Transverse colon (tissue), 4 donors: ENCODE results near the gene SLC5A2. TPM values are rescaled to one million over a fixed set of nuclear protein-coding genes. Genes with fewer than 3 reads are reported as not detected.
"Not testable (repeated sequence)": the region's sequence is repeated elsewhere in the genome, so short reads cannot be mapped to it uniquely, and the experiment has no call there.

ENCODE experiments used
- DNase-seq: peaks from one replicate; pipeline ENCODE4 v3.0.0-alpha.2; 2019
- H3K27ac ChIP-seq, 4 donors: fragments of 200-600 bp; sonication (generic); 2 replicates each; pipeline ENCODE4 v1.5.1; 2016 to 2018; ENCODE audit warnings: inconsistent platforms in 4 of 4
- H3K27me3 ChIP-seq: fragments of 200-600 bp; sonication (generic); 2 replicates; pipeline ENCODE4 v1.5.1; 2017; ENCODE audit warnings: inconsistent platforms
- H3K36me3 ChIP-seq, 4 donors: fragments of 200-600 bp; sonication (generic); 2 replicates each; pipeline ENCODE4 v1.5.1; 2017 to 2019; ENCODE audit warnings: inconsistent platforms in 4 of 4
- H3K4me1 ChIP-seq, 4 donors: fragments of 200-600 bp; sonication (generic); 2 replicates each; pipeline ENCODE4 v1.5.1; 2017 to 2020; ENCODE audit warnings: inconsistent platforms in 4 of 4
- H3K4me3 ChIP-seq, 4 donors: fragments of 200-600 bp; sonication (generic); 1 replicate in 1 of 4; 2 replicates in 3 of 4; pipeline versions ENCODE4 v1.5.1 to v1.6.1; 2017 to 2019; ENCODE audit warnings: inconsistent platforms in 4 of 4
- H3K9me3 ChIP-seq, 2 donors: fragments of 200-600 bp; sonication (generic); 2 replicates each; pipeline ENCODE4 v1.5.1; 2017 to 2019; ENCODE audit warnings: inconsistent platforms in 2 of 2
- EP300 ChIP-seq: sonication (generic); formaldehyde crosslinking; IDR thresholded peaks from one replicate; pipeline ENCODE4 v1.6.1; 2017; ENCODE audit warnings: antibody characterized with exemption, low read depth
- POLR2A ChIP-seq: fragments of 450-650 bp; IDR thresholded peaks from one replicate; pipeline ENCODE4 v1.6.1; 2016; ENCODE audit warnings: antibody characterized with exemption, mild to moderate bottlenecking, moderate library complexity
- POLR2AphosphoS5 ChIP-seq, 3 donors: sonication (generic); formaldehyde crosslinking; IDR thresholded peaks; one replicate each; pipeline ENCODE4 v1.6.1; 2016; ENCODE audit warnings: antibody characterized with exemption in 3 of 3
- WGBS, 2 donors: methylation state at CpG; one replicate each; pipeline ENCODE4 v1.1.5; 2018; ENCODE audit warnings: low coverage in 1 of 2; 5-methylcytosine and 5-hydroxymethylcytosine counted together
- in situ Hi-C, 4 donors: fragments of 200-750 bp; cut with MboI; loops; one replicate each; pipeline versions ENCODE4 v1.15.0 to v1.15.1; 2017; ENCODE audit warnings: low sequenced_read_pairs in 3 of 4, low pct_ligation_motif_present in 1 of 4, low pct_unique_long_range_greater_than_20kb in 1 of 4
- intact Hi-C: fragments of 100-400 bp; cut with DNase I; formaldehyde crosslinking; loops from one replicate; pipeline ENCODE4 v1.15.1; 2023; ENCODE audit warnings: low total_unique reads
- total RNA-seq, 4 donors: library from RNA; depleted of rRNA; stranded (reverse); fragments of >200 nt; gene quantifications; one replicate each; pipeline ENCODE4 v1.1.0, GENCODE V29; 2016
- TF ChIP-seq, protein P1 (sequence below), 5 experiments: fragments of 200-600 bp in 3 of 5; fragments of 450-650 bp in 2 of 5; sonication (generic) in 3 of 5; IDR thresholded peaks; 1 replicate in 2 of 5; 2 replicates in 3 of 5; pipeline ENCODE4 v1.5.1; 2016 to 2017; ENCODE audit warnings: antibody characterized with exemption in 5 of 5, inconsistent platforms in 3 of 5, mild to moderate bottlenecking in 2 of 5, moderate library complexity in 1 of 5

Gene SLC5A2
- total RNA-seq, 4 donors from 2014 or later = not detected

DNA sequence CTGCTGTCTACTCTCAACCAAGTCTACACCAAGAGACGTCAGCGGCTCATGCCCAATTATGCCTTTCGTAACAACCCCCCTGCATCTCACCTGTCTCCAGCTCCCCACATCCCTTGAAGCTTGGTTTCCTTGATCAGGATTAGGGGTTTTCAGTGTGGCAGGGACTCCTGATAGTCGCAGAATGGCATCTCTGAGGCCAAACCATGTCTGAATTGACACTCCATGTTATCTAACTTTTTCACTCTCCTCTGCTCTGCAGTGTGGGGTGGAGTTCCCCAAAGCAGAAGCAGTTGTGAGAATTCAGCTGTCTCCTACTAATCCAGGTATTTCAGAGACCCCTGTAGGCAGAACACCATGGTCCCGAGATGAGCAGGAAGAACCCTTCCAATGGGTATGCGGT lies 39.1 kb downstream of the SLC5A2 start:
- no peak overlapping the region for H3K27ac ChIP-seq
- no peaks in the 10 kb centered on the region for H3K27me3 ChIP-seq
- H3K4me1 ChIP-seq = no peaks in the 10 kb centered on the region
- TF ChIP-seq, protein P1, sequence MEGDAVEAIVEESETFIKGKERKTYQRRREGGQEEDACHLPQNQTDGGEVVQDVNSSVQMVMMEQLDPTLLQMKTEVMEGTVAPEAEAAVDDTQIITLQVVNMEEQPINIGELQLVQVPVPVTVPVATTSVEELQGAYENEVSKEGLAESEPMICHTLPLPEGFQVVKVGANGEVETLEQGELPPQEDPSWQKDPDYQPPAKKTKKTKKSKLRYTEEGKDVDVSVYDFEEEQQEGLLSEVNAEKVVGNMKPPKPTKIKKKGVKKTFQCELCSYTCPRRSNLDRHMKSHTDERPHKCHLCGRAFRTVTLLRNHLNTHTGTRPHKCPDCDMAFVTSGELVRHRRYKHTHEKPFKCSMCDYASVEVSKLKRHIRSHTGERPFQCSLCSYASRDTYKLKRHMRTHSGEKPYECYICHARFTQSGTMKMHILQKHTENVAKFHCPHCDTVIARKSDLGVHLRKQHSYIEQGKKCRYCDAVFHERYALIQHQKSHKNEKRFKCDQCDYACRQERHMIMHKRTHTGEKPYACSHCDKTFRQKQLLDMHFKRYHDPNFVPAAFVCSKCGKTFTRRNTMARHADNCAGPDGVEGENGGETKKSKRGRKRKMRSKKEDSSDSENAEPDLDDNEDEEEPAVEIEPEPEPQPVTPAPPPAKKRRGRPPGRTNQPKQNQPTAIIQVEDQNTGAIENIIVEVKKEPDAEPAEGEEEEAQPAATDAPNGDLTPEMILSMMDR (IDR thresholded peaks at IDR 0.05) = no peak
- no peak for TF ChIP-seq POLR2AphosphoS5 (IDR thresholded peaks at IDR 0.05)
- no peak for TF ChIP-seq POLR2A
- TF ChIP-seq EP300 = no peak
- in situ Hi-C loops = no loop called here
- no peaks in the 10 kb centered on the region for H3K36me3 ChIP-seq
- no peaks in the 10 kb centered on the region for H3K9me3 ChIP-seq
- H3K4me3 ChIP-seq = no peak overlapping the region
- intact Hi-C loops = no loop called here
- 93% methylated on average over 6 of the region's 6 CpGs; no CpG with 5 or more reads in 1 of the 2 donors for WGBS, 2 donors
- no peak for DNase-seq

DNA sequence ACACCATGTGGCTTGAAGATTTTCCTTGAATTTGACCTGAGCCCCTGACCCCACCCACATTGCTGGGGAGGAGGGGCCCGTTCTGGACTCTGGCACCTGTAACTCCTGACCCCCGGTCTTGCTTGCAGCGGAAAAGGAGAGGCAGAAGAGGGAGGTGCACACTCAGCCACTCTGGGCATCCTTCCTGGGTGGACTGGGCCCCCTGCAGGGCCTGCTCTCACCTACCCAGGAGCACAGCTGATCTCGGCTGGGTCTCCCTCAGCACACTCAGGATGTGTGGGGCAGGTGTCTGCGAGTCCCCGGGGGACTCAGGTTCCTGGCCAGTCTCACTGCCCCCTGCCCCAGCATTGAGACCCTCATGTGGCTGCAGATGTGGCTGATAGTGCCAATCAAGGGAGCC lies 40.8 kb downstream of the SLC5A2 start:
- H3K9me3 ChIP-seq, DNase-seq, H3K4me3 ChIP-seq, intact Hi-C loops, H3K27ac ChIP-seq, H3K36me3 ChIP-seq, in situ Hi-C loops, H3K4me1 ChIP-seq: not testable (repeated sequence)
- peaks cover 16% of the 10 kb centered on the region for H3K27me3 ChIP-seq
- 87% methylated on average over 3 of the region's 6 CpGs; no CpG with 5 or more reads in 1 of the 2 donors for WGBS, 2 donors

DNA sequence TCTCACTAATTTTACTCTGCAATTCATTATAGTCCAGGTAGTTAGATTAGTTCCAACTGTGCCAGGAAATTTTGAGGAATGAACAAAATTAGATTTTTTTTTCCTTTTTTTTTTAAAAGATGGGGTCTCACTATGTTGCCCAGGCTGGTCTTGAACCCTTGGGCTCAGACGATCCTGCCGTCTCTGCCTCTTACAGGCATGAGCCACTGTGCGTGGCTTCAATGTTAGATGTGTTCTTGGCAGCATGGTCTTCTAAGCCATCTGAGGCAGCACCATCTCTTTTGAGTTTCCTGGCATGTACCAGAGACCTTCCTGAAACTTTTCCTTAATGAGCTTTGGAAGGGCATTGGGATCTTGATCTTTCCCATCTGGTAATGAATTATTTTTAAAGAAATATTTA lies 42.2 kb downstream of the SLC5A2 start:
- TF ChIP-seq EP300 (no peak), POLR2A (no peak)
- no peaks in the 10 kb centered on the region for H3K9me3 ChIP-seq
- H3K27ac ChIP-seq = no peak overlapping the region
- 88 to 92% methylated on average over 3 of the region's 3 CpGs for WGBS, 2 donors
- in situ Hi-C loops (no loop called here), intact Hi-C loops (no loop called here)
- H3K4me1 ChIP-seq = peaks cover 0 to 3% (median 0%) of the 10 kb centered on the region in 4 donors
- peaks cover 30% of the 10 kb centered on the region for H3K27me3 ChIP-seq
- DNase-seq = no peak
- H3K36me3 ChIP-seq = no peaks in the 10 kb centered on the region
- H3K4me3 ChIP-seq = no peak overlapping the region

DNA sequence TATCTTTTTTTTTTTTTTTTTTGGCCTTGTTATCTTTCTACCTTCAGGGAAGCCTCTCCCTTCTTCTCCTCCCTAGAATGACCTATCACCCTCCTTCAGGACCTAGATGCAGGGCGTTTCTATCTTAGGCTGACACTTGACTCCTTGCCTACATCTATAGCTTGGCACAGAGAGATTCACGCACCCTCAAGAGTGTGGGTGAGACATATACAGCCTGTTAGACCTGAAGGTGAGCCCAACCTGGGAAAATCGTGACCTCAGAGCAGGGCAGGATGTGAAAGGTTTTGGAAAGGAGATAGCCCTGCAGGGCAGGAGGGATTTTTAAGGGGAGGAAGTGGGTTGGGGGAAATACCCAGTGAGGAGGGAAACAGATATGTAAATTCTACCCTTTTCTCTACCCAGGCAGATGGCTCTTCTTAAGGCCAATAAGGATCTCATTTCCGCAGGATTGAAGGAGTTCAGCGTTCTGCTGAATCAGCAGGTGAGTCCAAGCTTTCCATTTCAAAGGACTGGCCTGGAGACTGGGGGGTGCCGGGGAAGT lies 44.9 kb downstream of the SLC5A2 start, which contains the start of gene AHSP:
AHSP (plus strand) TSS at position 167 of the 541 bp plus-strand sequence; CDS start at position 407, 240 bp downstream.
- no peaks in the 10 kb centered on the region for H3K36me3 ChIP-seq
- DNase-seq = no peak
- in situ Hi-C loops = no loop called here
- no peak within 1 kb of the TSS for H3K4me3 ChIP-seq
- peaks cover 0 to 3% (median 0%) of the 10 kb centered on the region in 4 donors for H3K4me1 ChIP-seq
- no peaks in the 10 kb centered on the region for H3K9me3 ChIP-seq
- H3K27ac ChIP-seq = peak within 1 kb of the TSS in 1 of 4 donors; percentile 70
- peaks cover 34% of the 10 kb centered on the region for H3K27me3 ChIP-seq
- TF ChIP-seq EP300 = no peak
- TF ChIP-seq POLR2AphosphoS5 (IDR thresholded peaks at IDR 0.05) = no peak
- TF ChIP-seq, protein P1 (IDR thresholded peaks at IDR 0.05) = no peak
- no peak for TF ChIP-seq POLR2A
- 49 to 69% methylated on average over 6 of the region's 6 CpGs for WGBS, 2 donors
- intact Hi-C loops = no loop called here

DNA sequence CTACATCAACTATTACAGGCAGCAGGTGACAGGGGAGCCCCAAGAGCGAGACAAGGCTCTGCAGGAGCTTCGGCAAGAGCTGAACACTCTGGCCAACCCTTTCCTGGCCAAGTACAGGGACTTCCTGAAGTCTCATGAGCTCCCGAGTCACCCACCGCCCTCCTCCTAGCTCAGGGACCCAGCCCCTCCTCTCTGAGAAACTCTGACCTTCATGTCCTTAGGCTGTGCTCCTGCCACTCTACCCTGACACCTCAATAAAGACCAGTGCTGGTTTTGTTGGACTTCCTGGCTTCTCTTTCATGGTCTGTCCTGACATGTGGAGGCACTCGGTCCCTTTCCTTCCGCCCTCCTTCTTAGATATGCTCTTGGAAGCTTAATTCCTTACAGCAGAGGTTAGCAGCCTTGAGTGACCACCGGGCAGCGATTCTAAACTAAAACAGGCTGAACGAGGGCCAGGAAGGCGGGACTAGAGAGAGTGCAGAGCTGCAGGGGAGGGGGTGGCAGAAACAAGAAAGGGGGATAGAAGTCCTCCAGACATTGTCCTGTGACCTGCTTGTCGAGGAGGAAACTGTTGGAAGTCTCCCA lies 45.7 kb downstream of the SLC5A2 start:
- no peak for DNase-seq
- TF ChIP-seq POLR2A (no peak), POLR2AphosphoS5 (IDR thresholded peaks at IDR 0.05) (no peak), EP300 (no peak)
- TF ChIP-seq, protein P1 (IDR thresholded peaks at IDR 0.05) = no peak
- Histone ChIP-seq H3K27ac (peak overlapping the region in 1 of 4 donors; percentile 70), H3K36me3 (no peaks in the 10 kb centered on the region), H3K9me3 (no peaks in the 10 kb centered on the region), H3K4me3 (peak overlapping the region in 2 of 4 donors; percentile 26 to 35), H3K4me1 (peaks cover 0 to 3% (median 0%) of the 10 kb centered on the region in 4 donors), H3K27me3 (peaks cover 40% of the 10 kb centered on the region)
- WGBS, 2 donors = 45 to 48% methylated on average over 6 to 11 of the region's 11 CpGs
- in situ Hi-C loops = no loop called here
- intact Hi-C loops = no loop called here
